Measurements from ENCODE around the gene ZNF414. TPM values are rescaled to one million over a fixed set of nuclear protein-coding genes. Genes with fewer than 3 reads are reported as not detected.
"Not testable (repeated sequence)": the region's sequence is repeated elsewhere in the genome, so short reads cannot be mapped to it uniquely, and the experiment has no call there.

ZNF414 gene
- total RNA-seq, 2 donors from 2014 or later = 25.7 to 29.9 TPM

GRCh38 chr19:8531470-8531869 lies 17.5 kb upstream of the ZNF414 start:
- Mint-ChIP-seq H3K4me1 (ENCODE audit: low read depth) (no peaks in the 10 kb centered on the region), H3K4me3 (no peak overlapping the region), H3K27ac (no peak overlapping the region), H3K9me3 (no peaks in the 10 kb centered on the region), H3K27me3 (ENCODE audit: low read depth) (no peaks in the 10 kb centered on the region), H3K36me3 (ENCODE audit: insufficient read depth in 2 of 2) (peaks cover 4 to 14% of the 10 kb centered on the region in 2 donors)
- ATAC-seq (replicated peaks in 1 of 2) (no peak), DNase-seq (no peak)

GRCh38 chr19:8530061-8530679 lies 16.2 kb upstream of the ZNF414 start:
- H3K27me3 Mint-ChIP-seq (ENCODE audit: low read depth) = no peaks in the 10 kb centered on the region
- no peaks in the 10 kb centered on the region for H3K9me3 Mint-ChIP-seq
- no peak overlapping the region for H3K27ac Mint-ChIP-seq
- H3K4me1 Mint-ChIP-seq (ENCODE audit: low read depth) = no peaks in the 10 kb centered on the region
- DNase-seq (no peak), ATAC-seq (replicated peaks in 1 of 2) (no peak)
- H3K4me3 Mint-ChIP-seq = no peak overlapping the region
- peaks cover 4 to 11% of the 10 kb centered on the region in 2 donors for H3K36me3 Mint-ChIP-seq (ENCODE audit: insufficient read depth in 2 of 2)

- ATAC-seq (replicated peaks in 1 of 2) = no peak
- no peak for DNase-seq
- H3K9me3 Mint-ChIP-seq = no peaks in the 10 kb centered on the region
- H3K4me1 Mint-ChIP-seq (ENCODE audit: low read depth) = no peaks in the 10 kb centered on the region
- H3K27ac Mint-ChIP-seq = no peak overlapping the region
- H3K36me3 Mint-ChIP-seq (ENCODE audit: insufficient read depth in 2 of 2) = peaks cover 4 to 13% of the 10 kb centered on the region in 2 donors
- H3K4me3 Mint-ChIP-seq = no peak overlapping the region
- H3K27me3 Mint-ChIP-seq (ENCODE audit: low read depth) = no peaks in the 10 kb centered on the region
Observed at GRCh38 chr19:8529369-8530006, 15.5 kb upstream of the ZNF414 start.

GRCh38 chr19:8528500-8528899 lies 14.5 kb upstream of the ZNF414 start:
- no peaks in the 10 kb centered on the region for H3K27me3 Mint-ChIP-seq (ENCODE audit: low read depth)
- ATAC-seq (replicated peaks in 1 of 2) = no peak
- H3K36me3 Mint-ChIP-seq (ENCODE audit: insufficient read depth in 2 of 2) = peaks cover 4 to 13% of the 10 kb centered on the region in 2 donors
- H3K4me3 Mint-ChIP-seq = no peak overlapping the region
- no peak for DNase-seq
- H3K4me1 Mint-ChIP-seq (ENCODE audit: low read depth) = no peaks in the 10 kb centered on the region
- H3K9me3 Mint-ChIP-seq = no peaks in the 10 kb centered on the region
- no peak overlapping the region for H3K27ac Mint-ChIP-seq

- ATAC-seq (replicated peaks in 1 of 2) (peak in 1 of 2 donors; percentile 31), DNase-seq (peak in 1 of 2 donors; percentile 20)
- Mint-ChIP-seq H3K4me3 (no peak overlapping the region), H3K27ac (no peak overlapping the region), H3K9me3 (no peaks in the 10 kb centered on the region), H3K4me1 (ENCODE audit: low read depth) (no peaks in the 10 kb centered on the region), H3K36me3 (ENCODE audit: insufficient read depth in 2 of 2) (peaks cover 4 to 13% of the 10 kb centered on the region in 2 donors), H3K27me3 (ENCODE audit: low read depth) (no peaks in the 10 kb centered on the region)
Observed at GRCh38 chr19:8526345-8527091, 12.6 kb upstream of the ZNF414 start.

GRCh38 chr19:8525401-8525684 lies 11.4 kb upstream of the ZNF414 start:
- H3K27me3 Mint-ChIP-seq (ENCODE audit: low read depth) = no peaks in the 10 kb centered on the region

GRCh38 chr19:8519388-8519787 lies 5.4 kb upstream of the ZNF414 start:
- Mint-ChIP-seq H3K27me3 (ENCODE audit: low read depth) (no peaks in the 10 kb centered on the region), H3K4me1 (ENCODE audit: low read depth) (peaks cover 42% of the 10 kb centered on the region), H3K36me3 (ENCODE audit: insufficient read depth in 2 of 2) (no peaks in the 10 kb centered on the region), H3K4me3 (no peak overlapping the region), H3K9me3 (no peaks in the 10 kb centered on the region), H3K27ac (no peak overlapping the region)
- ATAC-seq (replicated peaks in 1 of 2) (no peak), DNase-seq (no peak)

More at GRCh38 chr19:8525401-8525684, 11.4 kb upstream of the ZNF414 start:
- DNase-seq (no peak), ATAC-seq (replicated peaks in 1 of 2) (no peak)
- H3K27ac Mint-ChIP-seq = no peak overlapping the region
- no peaks in the 10 kb centered on the region for H3K4me1 Mint-ChIP-seq (ENCODE audit: low read depth)
- peaks cover 4 to 13% of the 10 kb centered on the region in 2 donors for H3K36me3 Mint-ChIP-seq (ENCODE audit: insufficient read depth in 2 of 2)
- H3K4me3 Mint-ChIP-seq = no peak overlapping the region
- H3K9me3 Mint-ChIP-seq = no peaks in the 10 kb centered on the region

- Mint-ChIP-seq H3K4me3 (peak overlapping the region in 1 of 2 donors; percentile 7), H3K27me3 (ENCODE audit: low read depth) (no peaks in the 10 kb centered on the region), H3K9me3 (no peaks in the 10 kb centered on the region), H3K27ac (peak overlapping the region; percentile 33), H3K4me1 (ENCODE audit: low read depth) (peaks cover 48% of the 10 kb centered on the region), H3K36me3 (ENCODE audit: insufficient read depth in 2 of 2) (peaks cover 0 to 2% of the 10 kb centered on the region in 2 donors)
- DNase-seq = no peak
- ATAC-seq (replicated peaks in 1 of 2) = no peak
Observed at GRCh38 chr19:8518536-8518935, 4.6 kb upstream of the ZNF414 start.

GRCh38 chr19:8517551-8518442 lies 3.8 kb upstream of the ZNF414 start:
- peak; percentile 36 to 41 for DNase-seq
- H3K27me3 Mint-ChIP-seq (ENCODE audit: low read depth) = no peaks in the 10 kb centered on the region
- peak overlapping the region; percentile 61 to 62 for H3K4me3 Mint-ChIP-seq
- H3K9me3 Mint-ChIP-seq = no peaks in the 10 kb centered on the region
- ATAC-seq (replicated peaks in 1 of 2) = no peak
- peaks cover 55% of the 10 kb centered on the region for H3K4me1 Mint-ChIP-seq (ENCODE audit: low read depth)
- peak overlapping the region; percentile 72 for H3K27ac Mint-ChIP-seq
- H3K36me3 Mint-ChIP-seq (ENCODE audit: insufficient read depth in 2 of 2) = peaks cover 0 to 2% of the 10 kb centered on the region in 2 donors

GRCh38 chr19:8515317-8515716 lies 1.4 kb upstream of the ZNF414 start:
- H3K27ac Mint-ChIP-seq = peak overlapping the region; percentile 97
- no peaks in the 10 kb centered on the region for H3K9me3 Mint-ChIP-seq
- ATAC-seq (replicated peaks in 1 of 2) (peak; percentile 31 to 44), DNase-seq (peak; percentile 55 to 72)
- H3K27me3 Mint-ChIP-seq (ENCODE audit: low read depth) = no peaks in the 10 kb centered on the region
- H3K4me3 Mint-ChIP-seq = peak overlapping the region; percentile 86 to 98
- H3K36me3 Mint-ChIP-seq (ENCODE audit: insufficient read depth in 2 of 2) = peaks cover 0 to 2% of the 10 kb centered on the region in 2 donors
- peaks cover 64% of the 10 kb centered on the region for H3K4me1 Mint-ChIP-seq (ENCODE audit: low read depth)

- not testable (repeated sequence) for H3K27me3 Mint-ChIP-seq (ENCODE audit: low read depth)
- peak overlapping the region; percentile 86 to 98 for H3K4me3 Mint-ChIP-seq
Observed at GRCh38 chr19:8514505-8515009, 590 bp upstream of the ZNF414 start.

GRCh38 chr19:8513036-8513686 lies 806 bp downstream of the ZNF414 start:
- no peak for DNase-seq
- no peaks in the 10 kb centered on the region for H3K9me3 Mint-ChIP-seq
- H3K27ac Mint-ChIP-seq = peak overlapping the region; percentile 97
- peaks cover 57% of the 10 kb centered on the region for H3K4me1 Mint-ChIP-seq (ENCODE audit: low read depth)
- H3K27me3 Mint-ChIP-seq (ENCODE audit: low read depth) = no peaks in the 10 kb centered on the region
- H3K36me3 Mint-ChIP-seq (ENCODE audit: insufficient read depth in 2 of 2) = peaks cover 0 to 2% of the 10 kb centered on the region in 2 donors
- ATAC-seq (replicated peaks in 1 of 2) = no peak
- peak overlapping the region; percentile 86 to 98 for H3K4me3 Mint-ChIP-seq

More at GRCh38 chr19:8514505-8515009, 590 bp upstream of the ZNF414 start:
- H3K36me3 Mint-ChIP-seq (ENCODE audit: insufficient read depth in 2 of 2); ATAC-seq (replicated peaks in 1 of 2); DNase-seq; H3K9me3 Mint-ChIP-seq: not testable (repeated sequence)
- Mint-ChIP-seq H3K4me1 (ENCODE audit: low read depth) (peaks cover 64% of the 10 kb centered on the region), H3K27ac (peak overlapping the region; percentile 97)

All from activated T-cell treated with anti-CD3 and anti-CD28 coated beads, Interleukin-2, amount 50 U/mL, for 72 hours (primary cell).